NCI-H748 (cell line): ENCODE results near the gene CPA1.
A peak's percentile ranks its signal among the peaks of the same experiment; 100 is the strongest.

ENCODE experiments used
- DNase-seq: peaks from one replicate; lab custom pipeline; 2025; ENCODE audit not compliant: unreplicated experiment; lab: John Stamatoyannopoulos, UW

The CPA1 gene

DNA sequence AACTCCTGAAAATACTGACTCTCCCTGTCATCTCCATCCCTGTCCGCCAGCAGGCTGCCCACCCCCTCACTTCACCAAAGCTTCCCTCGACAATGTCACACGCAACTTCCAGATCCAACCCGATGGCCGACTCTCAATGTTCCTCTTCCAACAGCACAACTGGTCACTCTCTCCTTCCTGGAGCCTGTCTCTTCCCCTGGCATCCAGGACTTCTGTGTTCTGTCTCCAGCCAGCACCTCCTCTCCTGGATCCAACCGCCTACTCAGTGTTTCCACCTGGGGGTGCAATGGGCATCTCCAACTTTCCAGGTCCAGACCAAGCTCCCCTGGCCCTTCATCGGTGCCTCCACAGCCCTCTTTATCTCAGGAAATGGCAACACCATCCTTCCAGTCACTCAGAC is 27.1 kb upstream of the CPA1 start:
- peak; percentile 62 for DNase-seq

DNA sequence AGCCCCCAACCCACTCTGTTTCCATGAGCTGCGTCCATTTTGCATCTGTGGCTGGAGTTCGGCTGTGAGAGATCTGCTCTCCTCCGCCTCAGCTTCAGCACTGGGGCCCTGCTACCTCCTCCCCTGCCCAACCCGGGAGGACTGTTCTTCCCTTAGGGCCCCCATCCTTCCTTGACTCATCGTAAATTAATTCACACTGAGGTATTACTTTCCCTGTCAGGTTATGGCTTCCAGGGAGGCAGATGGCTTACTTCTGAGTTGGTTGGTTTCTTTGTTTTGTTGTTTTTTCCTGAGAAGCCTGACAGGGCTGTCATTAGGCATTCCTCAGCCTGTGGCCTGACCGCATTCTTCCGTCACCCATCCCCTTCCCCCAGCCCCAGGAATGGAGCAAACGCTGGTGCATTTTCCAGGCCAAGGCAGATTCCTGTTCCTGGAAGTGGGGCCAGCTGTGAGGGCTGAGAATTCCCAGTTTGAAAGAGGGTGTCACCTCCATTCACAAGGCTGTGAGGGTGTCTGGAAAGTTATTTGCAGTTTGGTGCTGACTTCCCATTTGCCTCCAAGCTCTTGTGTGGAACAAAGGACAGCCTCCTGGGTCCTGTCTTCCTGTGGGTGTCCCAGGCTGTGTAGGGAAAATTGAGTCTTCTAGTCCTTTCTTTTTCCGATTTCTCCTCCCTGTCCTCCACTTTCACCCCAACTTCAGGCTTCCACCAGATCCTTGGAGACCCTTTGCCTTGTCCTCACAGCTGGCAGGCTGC is 24.0 kb upstream of the CPA1 start:
- DNase-seq = no peak

DNA sequence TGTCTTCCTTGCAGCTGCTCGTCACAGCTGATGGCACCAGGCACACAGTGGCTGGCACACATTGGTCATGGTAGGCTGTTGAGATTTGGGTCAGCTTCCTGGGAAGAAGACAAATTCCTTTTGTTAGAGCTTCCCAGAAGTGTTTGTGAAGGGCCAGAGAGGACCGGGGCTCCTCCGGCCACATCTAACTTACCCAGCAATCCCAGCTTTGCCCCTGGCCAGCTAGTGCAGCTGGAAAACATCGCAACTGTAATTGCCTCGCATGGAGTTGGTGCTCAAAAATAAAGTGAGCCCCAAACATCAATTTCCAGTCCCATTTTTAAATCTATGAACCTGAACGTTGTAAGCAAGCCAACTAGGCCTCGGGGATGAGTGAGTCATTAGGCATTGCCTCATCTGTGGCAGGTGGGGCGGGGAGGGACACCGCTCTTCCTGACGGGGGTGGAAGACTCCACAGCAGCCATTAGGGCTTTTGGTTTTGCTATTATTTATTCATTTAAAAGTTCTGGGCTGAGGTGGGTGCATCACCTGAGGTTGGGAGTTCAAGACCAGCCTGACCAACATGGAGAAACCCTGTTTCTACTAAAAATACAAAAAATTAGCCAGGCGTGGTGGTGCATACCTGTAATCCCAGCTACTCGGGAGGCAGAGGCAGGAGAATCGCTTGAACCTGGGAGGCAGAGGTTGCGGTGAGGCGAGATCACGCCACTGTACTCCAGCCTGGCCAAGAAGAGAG is 23.2 kb upstream of the CPA1 start:
- DNase-seq = no peak

DNA sequence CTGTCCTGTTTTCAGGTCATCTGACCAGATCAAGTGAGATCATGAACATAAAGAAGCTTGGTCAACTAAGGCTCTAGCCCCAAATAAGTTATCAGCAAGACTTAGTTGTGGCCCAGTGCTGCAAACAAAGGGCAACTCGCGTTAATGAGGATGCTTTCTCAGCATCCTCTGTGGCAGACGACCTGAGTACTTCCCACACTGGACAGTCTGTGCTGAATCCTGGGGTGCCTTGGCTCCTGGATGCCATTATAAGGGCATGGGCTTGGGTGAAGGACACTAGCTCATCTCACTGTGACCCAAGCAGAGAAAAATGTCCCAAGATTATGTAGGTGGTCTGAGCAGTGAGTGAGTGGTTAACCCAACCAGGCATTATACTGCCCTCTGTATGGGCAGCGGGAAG is 21.8 kb upstream of the CPA1 start:
- no peak for DNase-seq

DNA sequence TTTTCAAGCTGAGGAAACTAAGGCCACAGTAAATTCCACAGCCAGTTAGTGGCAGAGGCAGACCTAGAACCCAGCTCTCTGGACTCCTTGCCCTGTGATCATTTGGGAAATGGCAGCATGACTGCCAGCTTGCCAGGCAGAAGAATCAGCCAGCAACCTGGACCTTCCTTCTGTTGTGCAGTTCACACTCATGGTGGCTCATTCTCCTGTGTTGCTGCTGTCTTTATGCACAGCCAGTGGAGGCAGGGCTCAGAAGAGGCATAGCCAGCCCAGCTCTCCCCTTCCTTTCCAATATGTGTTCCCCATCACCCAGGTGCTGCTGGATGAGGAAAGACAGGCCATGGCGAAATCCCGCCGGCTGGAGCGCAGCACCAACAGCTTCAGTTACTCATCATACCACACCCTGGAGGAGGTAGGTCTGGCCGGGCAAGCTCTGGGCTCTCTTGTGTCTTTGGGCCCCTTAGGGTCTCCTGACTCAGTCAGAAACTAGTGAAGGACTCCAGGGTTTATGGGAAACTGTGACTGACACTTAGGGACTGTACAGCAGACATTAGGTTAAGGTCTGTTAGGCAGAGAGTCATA is 20.9 kb upstream of the CPA1 start:
- no peak for DNase-seq

DNA sequence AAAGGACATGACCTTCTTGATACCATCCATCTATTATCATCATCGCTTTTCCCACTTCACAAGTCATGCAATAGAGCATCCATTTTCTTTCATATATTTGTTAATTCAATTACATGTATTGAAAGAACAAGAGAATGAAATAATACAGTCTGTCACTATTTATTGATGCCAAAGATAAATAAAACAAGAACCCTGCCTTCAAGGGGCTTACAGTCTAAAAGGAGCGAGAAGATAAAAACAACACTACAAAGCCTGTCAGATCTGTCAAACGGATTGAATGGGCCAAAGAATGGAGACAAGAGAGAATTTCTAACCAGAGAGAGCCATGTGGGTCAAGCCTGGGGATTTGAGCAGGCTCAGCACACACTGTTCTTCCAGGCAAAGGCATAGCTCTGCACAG is 19.8 kb upstream of the CPA1 start:
- no peak for DNase-seq

DNA sequence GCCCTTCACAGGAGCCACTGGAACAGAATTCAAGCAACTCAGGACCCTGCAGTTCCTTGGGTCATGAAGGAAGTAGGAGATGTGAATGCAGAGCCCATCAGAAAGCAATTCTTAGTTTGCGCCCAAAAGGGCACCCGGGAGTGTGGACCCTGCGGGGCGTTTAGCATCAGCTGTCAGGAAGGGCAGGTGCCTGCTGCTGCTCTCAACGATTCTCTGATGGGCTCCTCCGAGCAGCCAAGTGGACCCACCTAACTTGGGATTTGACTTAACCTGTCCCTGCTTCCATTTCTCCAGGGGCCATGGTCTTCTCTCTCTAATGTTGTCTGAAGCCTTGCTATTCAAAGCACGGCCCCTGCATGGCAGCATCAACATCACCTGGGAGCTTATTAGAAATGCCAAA is 18.6 kb upstream of the CPA1 start:
- DNase-seq = no peak

DNA sequence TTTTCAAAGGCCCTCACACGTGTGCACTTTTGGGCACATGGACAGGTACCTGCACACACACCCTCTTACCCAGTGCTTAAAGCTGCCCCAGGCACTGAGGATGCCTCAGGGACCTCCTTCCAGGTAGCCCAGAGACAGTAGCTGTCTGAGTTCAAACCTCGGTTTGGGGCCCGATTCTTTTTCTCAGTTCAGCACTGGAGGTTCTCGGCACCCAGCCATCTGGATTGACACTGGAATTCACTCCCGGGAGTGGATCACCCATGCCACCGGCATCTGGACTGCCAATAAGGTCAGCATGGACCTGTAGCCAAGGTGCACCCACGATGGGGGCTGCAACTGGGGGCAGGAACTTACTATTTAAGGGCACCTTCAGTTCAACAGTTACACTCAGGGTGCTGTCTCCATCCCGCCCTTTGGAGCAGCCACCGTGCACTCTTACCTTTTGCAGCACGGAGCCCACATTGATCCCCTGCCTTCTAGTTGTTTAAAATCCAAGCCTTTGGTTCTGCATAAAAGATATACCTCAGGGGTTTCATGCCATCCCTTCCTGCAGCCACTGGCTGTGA is 18.0 kb upstream of the CPA1 start:
- no peak for DNase-seq

DNA sequence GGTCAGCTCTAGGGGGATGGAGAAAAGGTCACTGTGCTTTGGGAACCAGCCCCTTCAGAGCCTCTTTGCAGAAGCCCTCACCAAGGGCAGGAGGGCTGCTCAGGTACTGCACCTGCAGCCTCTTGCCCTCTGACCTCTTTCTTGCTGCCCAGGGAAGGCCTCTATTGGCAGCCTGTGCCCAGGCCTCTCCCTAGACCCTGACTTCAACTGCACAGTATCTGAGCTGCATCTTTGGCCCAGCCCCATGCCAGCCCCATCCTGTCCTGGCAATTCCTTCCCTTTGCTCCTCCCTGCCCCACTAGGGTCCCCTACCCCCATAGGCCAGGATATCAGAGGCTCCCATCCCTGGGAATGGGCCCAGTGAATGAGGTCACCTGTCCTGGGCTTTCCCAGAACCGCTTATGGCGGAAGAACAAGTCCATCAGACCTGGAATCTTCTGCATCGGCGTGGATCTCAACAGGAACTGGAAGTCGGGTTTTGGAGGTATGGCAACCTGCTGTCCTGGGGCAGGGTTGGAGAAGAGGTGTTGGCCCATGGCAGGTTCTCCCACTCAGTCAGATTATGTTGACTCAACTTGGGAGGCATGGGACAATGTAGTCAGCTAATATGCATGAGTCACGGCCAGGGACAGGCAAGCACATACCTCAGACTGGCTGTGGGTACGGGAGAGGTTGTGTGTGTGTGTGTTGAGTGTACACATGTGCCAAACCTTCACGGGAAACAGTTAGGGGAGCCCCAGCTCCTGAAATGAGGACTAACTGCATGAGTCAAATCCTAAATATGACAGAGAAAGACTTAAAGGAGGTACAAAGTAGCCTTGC is 17.1 kb upstream of the CPA1 start:
- DNase-seq = no peak

DNA sequence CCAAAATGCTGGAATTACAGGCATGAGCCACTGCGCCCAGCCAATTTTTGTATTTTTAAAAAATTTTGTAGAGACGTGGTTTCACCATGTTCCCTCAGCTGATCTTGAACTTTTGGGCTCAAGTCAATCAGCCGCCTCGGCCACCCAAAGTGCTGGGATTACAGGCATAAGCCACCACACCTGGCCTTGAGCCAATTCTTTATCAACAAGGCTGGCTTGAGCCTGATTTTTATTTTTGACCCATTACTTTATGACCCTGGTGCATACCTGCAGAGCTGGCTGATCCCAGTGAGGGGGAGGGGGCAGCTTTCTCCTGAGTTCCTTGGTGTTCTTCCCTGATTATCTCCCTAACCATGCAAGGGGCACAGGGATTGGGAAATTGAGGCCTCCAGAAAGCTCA is 15.8 kb upstream of the CPA1 start:
- DNase-seq = peak; percentile 47

DNA sequence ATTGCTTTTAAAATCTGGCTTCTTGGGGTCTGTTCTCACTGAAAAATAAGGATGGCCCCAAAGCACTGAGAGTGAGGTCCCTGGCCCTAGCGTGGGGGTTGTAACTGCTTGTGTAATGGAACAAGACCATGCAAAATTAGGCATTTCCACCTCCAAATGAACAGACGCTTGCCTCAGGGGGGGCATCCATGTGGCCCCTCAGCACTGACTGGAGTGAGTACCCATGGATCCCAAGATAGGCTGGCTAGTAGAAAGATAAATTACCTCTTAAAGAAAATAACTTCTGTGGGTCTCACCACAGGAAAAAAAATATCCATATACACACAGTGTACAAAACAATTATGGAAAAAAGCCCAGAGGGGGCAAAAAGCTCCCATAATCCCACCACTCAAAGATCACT is 15.2 kb upstream of the CPA1 start:
- peak; percentile 77 for DNase-seq

DNA sequence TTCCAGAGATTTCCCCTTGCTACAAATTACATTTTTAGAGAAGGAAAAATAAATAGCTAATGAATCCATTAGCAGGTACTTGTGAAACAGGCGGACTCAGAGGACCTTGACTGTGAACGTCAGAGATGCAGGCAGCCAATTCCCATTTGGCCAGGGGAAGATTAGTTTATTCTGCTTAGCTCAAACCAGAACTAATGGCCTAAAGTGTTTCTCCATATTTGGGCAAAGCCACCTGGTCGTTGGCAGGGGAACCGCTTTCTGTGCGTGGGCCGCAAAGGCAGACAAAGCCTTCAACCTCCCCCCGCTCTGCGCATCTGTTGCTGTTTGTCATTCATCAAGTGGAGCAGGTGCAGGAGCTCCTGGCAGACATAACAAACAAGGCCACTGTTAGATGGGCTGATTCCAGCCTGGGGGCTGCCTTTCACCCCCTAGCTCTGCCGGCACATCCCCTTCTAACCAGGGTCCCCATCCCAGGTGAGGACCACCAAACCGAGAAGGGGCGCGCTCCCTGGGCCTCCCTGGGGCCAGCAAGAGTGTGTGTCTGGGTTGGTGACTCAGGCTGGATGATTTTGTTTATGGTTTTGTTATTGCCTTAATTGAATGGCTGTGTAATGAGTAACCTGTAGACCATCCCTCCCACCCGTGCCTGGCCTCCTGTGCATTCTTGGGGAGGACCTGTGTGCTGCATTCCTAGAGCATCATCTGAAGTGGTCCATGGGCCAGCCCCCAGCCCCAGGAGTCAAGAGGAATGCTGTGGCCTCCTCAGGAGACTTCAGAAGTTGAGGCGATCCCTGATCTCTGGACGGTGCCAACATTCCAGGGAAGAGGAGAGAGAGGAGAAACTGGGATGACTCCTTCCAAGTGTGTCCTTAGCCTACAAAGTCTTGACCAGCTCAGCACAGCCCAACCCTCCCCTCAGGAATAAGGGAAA is 14.5 kb upstream of the CPA1 start:
- DNase-seq = peak; percentile 100

DNA sequence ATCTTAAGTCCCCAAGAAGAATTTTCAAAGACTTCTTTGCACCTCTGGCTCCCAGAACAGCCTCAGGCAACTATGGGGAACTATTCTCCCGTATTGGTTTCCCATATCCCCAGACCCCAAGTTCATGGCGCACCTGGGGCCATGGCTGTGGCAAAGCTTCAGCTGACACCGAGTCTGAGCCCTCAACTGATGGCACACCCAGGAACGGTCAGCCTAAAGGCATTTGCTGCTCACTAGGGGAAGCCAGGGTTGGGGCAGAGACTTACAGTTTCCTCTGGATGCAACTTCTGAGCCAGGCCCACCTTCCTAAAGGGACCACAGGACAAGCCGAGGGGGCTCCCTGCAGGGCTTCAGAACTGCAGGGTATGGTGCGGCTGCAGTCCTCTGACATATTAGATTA is 13.7 kb upstream of the CPA1 start:
- DNase-seq = no peak

DNA sequence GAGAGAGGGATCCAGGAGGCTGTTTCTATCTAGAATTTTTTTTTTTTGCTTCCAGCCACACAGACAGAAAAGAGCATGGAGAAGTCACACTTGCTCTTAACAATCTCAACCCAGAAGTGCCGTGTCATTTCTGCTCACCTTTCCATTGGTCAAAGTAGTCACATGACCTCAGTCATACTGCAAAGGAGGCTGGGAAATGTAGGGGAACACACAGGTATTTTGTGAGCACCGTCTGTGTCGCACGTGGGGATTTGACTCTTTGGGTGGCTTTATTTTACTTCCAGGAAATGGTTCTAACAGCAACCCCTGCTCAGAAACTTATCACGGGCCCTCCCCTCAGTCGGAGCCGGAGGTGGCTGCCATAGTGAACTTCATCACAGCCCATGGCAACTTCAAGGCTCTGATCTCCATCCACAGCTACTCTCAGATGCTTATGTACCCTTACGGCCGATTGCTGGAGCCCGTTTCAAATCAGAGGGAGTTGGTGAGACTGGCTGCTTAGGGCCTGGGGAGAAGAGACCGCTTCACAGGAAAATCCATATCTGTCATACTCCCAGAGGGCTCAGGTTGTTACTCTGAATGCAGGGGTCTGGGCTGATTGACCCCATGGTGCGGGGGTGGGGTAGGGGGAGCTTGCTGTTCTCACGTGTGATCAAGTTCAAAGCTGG is 13.1 kb upstream of the CPA1 start:
- no peak for DNase-seq

DNA sequence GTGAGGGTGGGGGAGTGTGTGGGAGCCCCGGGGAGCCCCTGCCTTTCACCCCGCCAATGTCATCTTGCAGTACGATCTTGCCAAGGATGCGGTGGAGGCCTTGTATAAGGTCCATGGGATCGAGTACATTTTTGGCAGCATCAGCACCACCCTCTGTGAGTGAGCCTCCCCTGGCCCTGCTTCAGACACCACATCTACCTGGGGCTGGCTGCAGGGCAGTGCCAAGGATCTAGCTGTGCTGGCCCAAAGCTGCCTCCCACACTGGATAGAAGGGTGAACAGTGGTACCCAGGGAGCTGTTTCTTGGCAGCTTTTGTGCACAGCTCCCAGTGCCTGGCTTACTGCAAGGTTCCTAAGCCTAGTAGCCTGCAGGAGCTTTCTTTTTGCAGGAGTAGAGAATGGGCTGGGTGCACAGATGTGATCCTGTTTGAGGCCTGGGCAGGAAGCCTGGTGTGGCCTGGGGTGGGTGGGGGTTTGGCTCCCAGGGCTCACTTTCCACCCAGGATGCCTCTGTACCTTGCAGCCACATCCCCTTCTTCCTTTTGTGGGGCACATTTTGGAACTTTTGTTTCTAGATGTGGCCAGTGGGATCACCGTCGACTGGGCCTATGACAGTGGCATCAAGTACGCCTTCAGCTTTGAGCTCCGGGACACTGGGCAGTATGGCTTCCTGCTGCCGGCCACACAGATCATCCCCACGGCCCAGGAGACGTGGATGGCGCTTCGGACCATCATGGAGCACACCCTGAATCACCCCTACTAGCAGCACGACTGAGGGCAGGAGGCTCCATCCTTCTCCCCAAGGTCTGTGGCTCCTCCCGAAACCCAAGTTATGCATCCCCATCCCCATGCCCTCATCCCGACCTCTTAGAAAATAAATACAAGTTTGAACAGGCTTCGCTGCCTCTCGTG is 12.2 kb upstream of the CPA1 start:
- no peak for DNase-seq

DNA sequence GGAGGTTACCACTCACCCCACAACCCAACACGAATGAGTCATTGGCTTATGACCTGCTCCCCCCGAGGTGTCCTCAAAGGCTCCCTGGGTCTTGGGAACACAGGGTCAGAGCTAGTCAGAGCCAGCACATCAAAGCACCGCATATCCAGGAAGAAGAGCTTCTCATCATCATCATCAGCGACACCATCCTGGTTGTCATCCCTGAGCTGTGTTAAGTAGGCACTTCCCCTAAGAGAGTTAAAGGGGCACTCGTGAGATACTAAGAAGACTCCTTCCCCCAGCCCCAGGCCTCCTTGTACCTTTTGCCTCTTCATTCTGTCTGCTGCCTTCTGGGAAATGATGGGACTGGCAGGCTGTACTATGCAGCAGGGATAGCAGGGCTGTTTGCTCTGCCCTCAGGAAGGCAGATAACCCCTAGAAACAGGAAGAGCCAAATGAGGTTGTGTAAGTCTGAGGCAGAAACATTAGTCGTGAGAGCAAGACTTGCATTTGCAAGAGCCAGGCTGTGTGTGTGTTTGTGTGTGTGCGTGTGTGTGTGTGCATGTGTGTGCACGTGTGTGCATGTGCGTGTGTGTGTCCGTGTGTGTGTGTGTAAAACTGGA is 11.1 kb upstream of the CPA1 start:
- DNase-seq = no peak

DNA sequence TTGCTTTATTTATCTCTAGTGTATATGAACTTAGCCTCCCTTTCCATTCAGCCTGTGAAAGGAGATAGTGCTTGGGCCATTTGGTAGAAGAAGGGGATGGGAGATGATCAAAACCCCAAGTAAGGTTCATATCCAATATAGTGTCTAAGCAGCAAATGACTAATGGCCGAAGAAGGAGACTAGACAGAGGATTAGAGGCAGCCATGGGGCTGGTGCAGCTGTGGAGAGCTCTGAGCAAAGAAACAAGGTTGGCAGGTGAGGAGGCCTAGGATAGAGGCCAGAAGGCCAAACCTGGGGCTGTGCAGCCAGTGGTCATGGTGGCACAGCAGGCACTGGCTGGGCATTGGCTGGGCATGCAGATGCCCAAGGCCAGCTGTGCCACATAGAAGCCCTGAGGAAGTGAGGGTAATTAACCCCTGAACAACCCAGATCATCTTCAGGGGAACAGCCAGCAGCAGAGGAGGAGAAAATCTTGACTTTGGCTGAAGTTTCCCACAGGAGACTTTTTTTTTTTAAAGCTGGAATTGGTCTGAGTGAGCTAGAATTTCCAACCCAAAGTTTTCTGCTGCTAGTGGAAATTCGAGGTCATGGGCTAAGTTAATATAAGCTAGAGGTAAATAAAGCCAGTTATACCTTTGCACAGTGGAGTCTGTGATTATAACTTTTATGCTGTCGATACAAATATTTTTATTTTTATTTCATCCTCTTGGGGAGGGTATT is 10.3 kb upstream of the CPA1 start:
- no peak for DNase-seq

DNA sequence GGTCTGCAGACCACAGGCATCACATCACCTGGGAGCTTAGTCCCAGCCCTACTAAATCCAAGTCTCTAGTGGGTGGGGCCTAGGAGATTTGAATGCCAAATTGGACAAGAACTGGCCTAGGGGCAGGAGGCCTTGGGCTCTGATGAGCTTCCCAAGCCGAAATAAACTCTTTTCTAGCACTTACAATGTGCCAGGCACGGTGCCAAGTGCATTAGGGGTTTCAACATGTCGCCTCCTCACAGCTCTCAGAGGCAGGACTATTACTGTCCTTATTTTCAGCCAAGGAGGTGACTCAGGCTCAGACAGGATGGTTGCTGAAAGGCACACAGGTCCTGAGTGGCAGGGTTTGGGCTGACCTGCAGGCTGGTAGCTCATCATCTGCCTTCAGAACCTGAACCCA is 9.2 kb upstream of the CPA1 start:
- no peak for DNase-seq
